HepG2 (cell line): ENCODE measurements around the gene CARHSP1. TPM values are rescaled to one million over a fixed set of nuclear protein-coding genes. Genes with fewer than 3 reads are reported as not detected.

Experiments
- ATM ChIP-seq: fragments of 450-650 bp; IDR thresholded peaks from 2 replicates; pipeline ENCODE4 v1.7.1; 2017; ENCODE audit warnings: mild to moderate bottlenecking, borderline replicate concordance
- CHD2 ChIP-seq: IDR thresholded peaks from 2 replicates; pipeline ENCODE4 v1.6.1; 2011; ENCODE audit warnings: low read depth, low read length, improper control_type of control experiment
- FOXA1 ChIP-seq, 2 experiments: fragments of 450-650 bp in 1 of 2; sonication (generic) in 1 of 2; formaldehyde crosslinking in 1 of 2; IDR thresholded peaks; 2 replicates each; pipeline versions ENCODE4 v1.4.0 to v1.6.1; 2016 to 2020; ENCODE audit warnings: missing genetic modification reagents in 1 of 2
- GMEB1 ChIP-seq: sonication (generic); formaldehyde crosslinking; IDR thresholded peaks from 2 replicates; pipeline ENCODE4 v1.5.1; 2020; ENCODE audit warnings: missing genetic modification reagents, mild to moderate bottlenecking, borderline replicate concordance
- LCORL ChIP-seq, 2 experiments: fragments of 450-650 bp in 1 of 2; sonication (generic) in 1 of 2; formaldehyde crosslinking in 1 of 2; IDR thresholded peaks; 2 replicates each; pipeline versions ENCODE4 v1.5.0 to v1.6.1; 2017 to 2020; ENCODE audit warnings: antibody characterized with exemption in 1 of 2, missing genetic modification reagents in 1 of 2
- NCOA2 ChIP-seq: sonication (generic); formaldehyde crosslinking; IDR thresholded peaks from 2 replicates; pipeline ENCODE4 v1.8.0; 2022; ENCODE audit warnings: inconsistent platforms
- SKI ChIP-seq: fragments of 450-650 bp; IDR thresholded peaks from one replicate; pipeline ENCODE4 v1.6.1; 2018; ENCODE audit warnings: mild to moderate bottlenecking; ENCODE audit not compliant: partially characterized antibody
- STAG1 ChIP-seq: sonication (generic); formaldehyde crosslinking; IDR thresholded peaks from 2 replicates; pipeline ENCODE4 v1.4.0; 2020; ENCODE audit warnings: missing genetic modification reagents
- TFDP2 ChIP-seq: sonication (generic); formaldehyde crosslinking; IDR thresholded peaks from 2 replicates; pipeline ENCODE4 v1.4.0; 2020; ENCODE audit warnings: missing genetic modification reagents
- ZBTB14 ChIP-seq: sonication (generic); formaldehyde crosslinking; IDR thresholded peaks from 2 replicates; pipeline ENCODE4 v1.4.0; 2020; ENCODE audit warnings: missing genetic modification reagents
- ZFP90 ChIP-seq: sonication (generic); formaldehyde crosslinking; IDR thresholded peaks from 2 replicates; pipeline ENCODE4 v1.8.0; 2022; ENCODE audit warnings: missing genetic modification reagents, mild to moderate bottlenecking, inconsistent platforms, borderline replicate concordance
- ZNF44 ChIP-seq: sonication (generic); formaldehyde crosslinking; IDR thresholded peaks from 2 replicates; pipeline ENCODE4 v1.5.1; 2020; ENCODE audit warnings: mild to moderate bottlenecking, missing genetic modification reagents
- ZNF546 ChIP-seq: sonication (generic); formaldehyde crosslinking; conservative IDR thresholded peaks from 2 replicates; pipeline ENCODE4 v1.8.1; 2023; ENCODE audit warnings: mild to moderate bottlenecking, missing genetic modification reagents
- ZNF552 ChIP-seq: sonication (generic); formaldehyde crosslinking; IDR thresholded peaks from 2 replicates; pipeline ENCODE4 v1.9.0; 2022; ENCODE audit warnings: missing genetic modification reagents, mild to moderate bottlenecking, borderline replicate concordance
- ZNF564 ChIP-seq: sonication (generic); formaldehyde crosslinking; IDR thresholded peaks from 2 replicates; pipeline ENCODE4 v1.8.1; 2023; ENCODE audit warnings: mild to moderate bottlenecking, missing genetic modification reagents
- ZNF687 ChIP-seq: sonication (generic); formaldehyde crosslinking; IDR thresholded peaks from 2 replicates; pipeline ENCODE4 v1.5.1; 2020; ENCODE audit warnings: mild to moderate bottlenecking, missing genetic modification reagents, moderate library complexity
- ZNF766 ChIP-seq: sonication (generic); formaldehyde crosslinking; IDR thresholded peaks from 2 replicates; pipeline ENCODE4 v1.5.0; 2020; ENCODE audit warnings: missing genetic modification reagents, borderline replicate concordance
- ZNF775 ChIP-seq: sonication (generic); formaldehyde crosslinking; IDR thresholded peaks from 2 replicates; pipeline ENCODE4 v1.4.0; 2020; ENCODE audit warnings: missing genetic modification reagents, mild to moderate bottlenecking, moderate library complexity, borderline replicate concordance
- polyA plus RNA-seq, 8 experiments: library from polyadenylated mRNA; depleted of rRNA in 3 of 8; stranded (reverse) in 7 of 8; unstranded in 1 of 8; fragments of >200 nt; fragmentation: Illumina TruSeq in 4 of 8; extraction: Trizol in 4 of 8; gene quantifications; 2 replicates each; pipeline versions ENCODE4 v1.2.1 to v1.2.3, GENCODE V29; 2011 to 2016; ENCODE audit warnings: low read depth in 4 of 8, missing spikeins in 1 of 8, mixed read lengths in 1 of 8; ENCODE audit not compliant: insufficient read depth in 1 of 8
- total RNA-seq, 5 experiments: library from RNA; depleted of rRNA; stranded (reverse); fragments of >200 nt; fragmentation: Illumina TruSeq; extraction: Trizol; gene quantifications; 2 replicates each; pipeline ENCODE4 v1.2.3, GENCODE V29; 2016; ENCODE audit warnings: low read depth in 1 of 5
- TF ChIP-seq, protein P1 (sequence below): sonication (generic); formaldehyde crosslinking; IDR thresholded peaks from 2 replicates; pipeline ENCODE4 v1.4.0; 2020; ENCODE audit warnings: missing genetic modification reagents

Gene CARHSP1
- total and polyA plus RNA-seq, 2 of the 13 experiments (the other 11 are each of a cell fraction or from before 2014, with no cell fraction given), result 173 to 345 TPM

DNA sequence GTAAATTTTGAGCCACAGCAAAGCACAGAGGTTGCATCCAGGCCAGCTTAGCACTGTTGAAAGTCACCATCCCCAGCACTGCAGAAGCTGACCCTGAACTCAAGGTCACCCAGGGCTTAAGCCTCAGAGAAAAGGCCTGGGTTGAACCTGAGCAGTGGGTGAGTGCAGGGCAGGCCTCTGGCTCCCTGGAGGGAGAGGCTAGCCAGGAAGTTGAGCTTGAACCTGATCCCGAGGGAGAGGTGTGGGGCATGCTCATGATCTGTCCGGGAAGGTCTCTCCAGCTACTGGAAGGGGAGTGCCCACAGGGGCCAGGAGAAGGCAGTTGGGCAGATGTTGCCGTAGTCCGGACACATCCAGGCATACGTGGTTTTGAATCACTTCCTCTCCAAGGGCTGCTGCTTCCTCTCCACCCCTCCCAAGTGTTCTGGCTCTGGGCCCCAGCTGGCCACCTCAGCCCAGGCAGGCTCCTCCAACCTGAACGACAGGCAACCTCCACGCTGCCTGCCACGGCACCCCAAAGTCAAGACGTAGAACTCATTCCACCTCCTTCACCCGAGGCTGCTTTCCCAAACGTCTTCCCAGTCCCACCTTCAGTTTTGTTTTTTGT is 18.4 kb downstream of the CARHSP1 start (continued):
- TF ChIP-seq TFDP2 (peak; percentile 69; the same call in 1 of the 2 replicates), STAG1 (CRISPR knock-in tag) (peak; percentile 49; the same call in 1 of the 2 replicates), NCOA2 (CRISPR knock-in tag) (peak; percentile 91), ZNF766 (CRISPR knock-in tag) (peak; percentile 94), ZNF546 (CRISPR knock-in tag) (peak; percentile 22; the same call in 1 of the 2 replicates), FOXA1 (IDR thresholded peaks at IDR 0.05) (no peak), FOXA1 (CRISPR knock-in tag; IDR thresholded peaks at IDR 0.05) (peak; percentile 18), ZFP90 (peak; percentile 82), LCORL (IDR thresholded peaks at IDR 0.05) (no peak), LCORL (CRISPR knock-in tag; IDR thresholded peaks at IDR 0.05) (peak; percentile 83), ZNF564 (CRISPR knock-in tag) (peak; percentile 90), ZNF775 (CRISPR knock-in tag) (peak; percentile 11; the same call in 1 of the 2 replicates), CHD2 (no peak), ATM (no peak), ZNF44 (CRISPR knock-in tag) (peak; percentile 89), ZBTB14 (CRISPR knock-in tag) (no peak), ZNF552 (peak; percentile 85; the same call in 1 of the 2 replicates), GMEB1 (CRISPR knock-in tag) (peak; percentile 80), SKI (peak; percentile 100), ZNF687 (peak; percentile 96)
- TF ChIP-seq, protein P1, sequence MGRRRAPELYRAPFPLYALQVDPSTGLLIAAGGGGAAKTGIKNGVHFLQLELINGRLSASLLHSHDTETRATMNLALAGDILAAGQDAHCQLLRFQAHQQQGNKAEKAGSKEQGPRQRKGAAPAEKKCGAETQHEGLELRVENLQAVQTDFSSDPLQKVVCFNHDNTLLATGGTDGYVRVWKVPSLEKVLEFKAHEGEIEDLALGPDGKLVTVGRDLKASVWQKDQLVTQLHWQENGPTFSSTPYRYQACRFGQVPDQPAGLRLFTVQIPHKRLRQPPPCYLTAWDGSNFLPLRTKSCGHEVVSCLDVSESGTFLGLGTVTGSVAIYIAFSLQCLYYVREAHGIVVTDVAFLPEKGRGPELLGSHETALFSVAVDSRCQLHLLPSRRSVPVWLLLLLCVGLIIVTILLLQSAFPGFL (CRISPR knock-in tag), result no peak
